Measurements from ENCODE around the gene IFIH1. TPM values are rescaled to one million over a fixed set of nuclear protein-coding genes. Genes with fewer than 3 reads are reported as not detected.
A peak's percentile ranks its signal among the peaks of the same experiment; 100 is the strongest.

The IFIH1 gene
- polyA plus RNA-seq (ENCODE audit: insufficient read length): 2.8 TPM

DNA sequence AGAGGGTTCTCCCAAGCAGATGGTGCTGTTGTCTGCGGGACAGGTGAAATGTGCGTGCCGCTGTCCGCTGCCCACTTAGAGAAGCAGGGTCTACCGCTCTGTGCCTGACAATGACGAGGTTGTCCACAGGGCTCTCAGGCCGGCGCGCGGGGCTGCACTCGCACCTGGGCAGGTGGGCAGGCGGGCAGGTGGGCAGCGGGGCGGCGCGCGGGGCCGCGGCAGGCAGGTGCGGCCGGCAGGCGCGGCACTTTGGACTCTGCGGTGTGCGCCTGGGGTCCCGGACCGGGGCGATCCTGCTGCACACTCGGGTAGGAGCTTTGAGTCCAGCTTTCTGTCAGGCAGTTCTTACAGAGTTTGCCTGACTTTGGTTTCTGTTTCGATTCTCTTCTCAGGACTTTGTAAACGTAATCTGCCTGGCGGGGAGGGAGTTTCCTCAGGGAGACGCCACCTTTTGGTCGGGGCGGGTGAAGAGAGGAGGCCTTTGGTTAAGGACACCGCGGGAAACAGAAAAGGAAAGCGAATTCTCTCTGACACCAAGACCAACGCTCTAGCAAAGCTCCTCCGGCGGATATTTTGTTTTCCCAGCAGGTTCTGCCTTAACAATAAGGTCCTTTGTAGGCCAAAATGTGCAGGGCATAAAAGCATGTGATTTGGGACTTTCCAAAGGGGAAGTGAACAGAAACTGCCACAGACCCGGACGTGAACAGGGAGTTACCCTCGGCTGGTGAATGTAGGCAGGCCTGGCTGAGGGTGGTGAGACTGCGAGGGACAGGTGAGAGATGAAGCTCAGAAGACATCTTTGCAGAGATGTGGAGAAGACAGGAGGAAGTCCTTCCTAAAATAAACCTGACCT is at the start of gene IFIH1:
IFIH1 (minus strand) TSS at position 357 of the 853 bp plus-strand sequence. CDS start 377 bp downstream, outside the sequence.
- DNase-seq: peak; percentile 80

- DNase-seq: no peak
These were observed 46.9 kb upstream of the IFIH1 start for GRCh38 chr2:162365392-162365791.

DNA sequence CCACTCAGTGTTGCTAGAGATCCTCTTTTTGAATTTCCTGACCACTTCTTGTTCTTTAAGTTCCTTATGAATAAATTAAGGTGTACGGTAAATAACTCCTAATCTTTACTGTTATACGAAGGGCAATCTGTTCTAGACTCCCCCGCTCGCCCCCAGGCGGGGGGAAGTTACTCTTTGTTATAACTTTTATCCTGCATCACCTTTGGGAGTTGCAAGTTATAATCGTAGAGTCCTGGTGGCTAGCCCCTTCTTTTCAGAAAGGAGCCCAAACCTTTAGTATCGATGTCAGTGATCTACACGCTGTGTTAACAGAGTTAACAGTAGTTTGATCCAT is 26.1 kb upstream of the IFIH1 start:
- DNase-seq: no peak

DNA sequence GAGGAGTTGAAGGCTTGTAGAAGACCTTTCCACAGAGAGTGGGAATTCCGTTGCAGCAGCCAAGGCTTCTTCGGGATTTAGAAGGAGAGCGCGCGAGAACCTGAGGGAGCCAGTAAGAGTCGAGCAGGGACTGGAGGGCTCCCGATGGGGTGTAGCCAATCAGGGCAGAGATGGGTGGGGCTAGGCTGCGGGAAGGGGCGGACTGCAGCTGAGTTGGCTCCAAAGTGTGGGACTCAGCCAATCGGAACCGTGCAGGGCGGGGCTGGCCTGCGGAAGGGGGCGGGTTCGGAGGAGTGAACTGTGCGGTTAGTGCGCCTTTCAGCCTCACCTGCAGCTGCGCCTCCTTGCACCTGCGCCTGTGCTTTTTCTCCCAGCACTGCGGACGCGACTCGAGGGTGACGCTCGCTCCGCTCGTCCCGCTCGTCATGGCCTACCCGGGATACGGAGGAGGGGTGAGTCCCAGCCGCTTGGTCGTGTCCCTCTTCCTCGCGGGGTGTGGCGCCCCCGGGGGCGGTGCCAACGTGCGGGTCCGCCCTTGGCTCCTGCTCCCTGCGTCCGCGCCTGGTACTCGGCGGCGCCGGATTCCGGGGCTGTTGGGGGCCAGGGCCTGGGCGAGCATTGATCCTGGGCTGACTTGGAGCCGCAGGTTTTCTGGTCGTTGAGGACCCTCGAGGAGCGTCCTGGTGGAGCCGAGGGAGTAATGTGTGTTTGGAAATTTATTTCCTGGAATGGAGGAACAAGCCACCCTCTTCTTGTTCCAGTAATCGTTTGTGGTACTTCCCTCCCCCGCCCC is 25.5 kb upstream of the IFIH1 start, which contains the start of gene GCA:
GCA (plus strand) TSS at position 309 of the 793 bp plus-strand sequence; CDS start at position 426, 117 bp downstream.
- DNase-seq: peak; percentile 92

DNA sequence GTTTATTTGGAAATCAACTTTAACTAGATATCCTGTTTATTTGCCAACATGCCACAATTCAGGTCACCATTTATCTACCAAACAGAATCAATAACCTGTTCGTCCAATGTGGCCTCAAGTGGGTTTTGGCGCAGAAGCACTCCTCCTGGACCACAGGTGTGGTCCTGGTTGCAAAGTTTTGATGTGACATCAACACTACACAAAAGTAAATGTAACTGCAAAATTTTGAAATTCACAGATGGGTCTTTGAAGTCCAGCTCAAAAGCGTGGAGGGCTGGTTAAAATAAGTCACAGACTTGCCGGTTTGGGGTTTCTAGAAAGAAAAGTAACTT is 25.0 kb upstream of the IFIH1 start:
- DNase-seq: no peak

GRCh38 chr2:162342841-162343240 is 24.4 kb upstream of the IFIH1 start:
- DNase-seq: no peak

- no peak for DNase-seq
These were observed 23.8 kb upstream of the IFIH1 start for GRCh38 chr2:162342321-162342720.

GRCh38 chr2:162340822-162341221 is 22.3 kb upstream of the IFIH1 start:
- no peak for DNase-seq

- DNase-seq: no peak
These were observed 19.4 kb upstream of the IFIH1 start for GRCh38 chr2:162337868-162338267.

DNA sequence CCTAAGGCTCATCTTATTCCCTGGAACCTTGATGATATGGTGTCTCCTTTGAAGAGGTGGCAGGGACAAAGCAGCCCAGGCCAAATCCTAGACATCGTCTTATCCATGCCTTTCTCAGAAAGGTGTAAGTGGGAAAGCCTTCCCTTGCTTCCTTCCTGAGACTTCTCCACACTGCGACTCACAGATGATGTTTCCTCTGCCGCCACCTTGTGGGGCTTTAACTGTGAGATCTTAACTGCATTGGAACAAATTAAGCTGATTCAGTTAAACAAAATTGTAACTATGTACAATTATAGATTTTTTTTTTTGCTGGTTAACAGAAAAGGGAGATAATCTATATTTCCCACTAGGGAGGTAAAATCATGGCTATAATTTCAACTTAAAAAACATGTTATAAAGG is 15.5 kb upstream of the IFIH1 start:
- no peak for DNase-seq

DNA sequence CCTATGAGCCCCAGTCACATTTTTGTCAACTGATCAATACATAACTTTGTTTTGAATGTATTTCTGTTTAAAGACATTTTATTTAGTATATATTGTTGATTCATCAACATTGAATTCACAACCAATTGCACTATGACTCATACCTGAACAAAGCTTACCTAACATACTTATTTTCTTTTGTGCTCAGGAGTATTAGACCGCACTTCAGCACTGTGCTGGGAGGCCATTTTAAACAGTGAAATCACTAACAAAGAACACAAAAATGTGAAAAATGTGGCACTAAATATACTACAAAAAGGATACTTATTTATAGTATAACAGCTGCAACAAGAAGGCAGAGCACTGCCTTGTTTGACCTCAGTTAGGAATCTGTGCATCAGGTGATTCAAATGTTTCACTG is 12.4 kb upstream of the IFIH1 start:
- no peak for DNase-seq

DNA sequence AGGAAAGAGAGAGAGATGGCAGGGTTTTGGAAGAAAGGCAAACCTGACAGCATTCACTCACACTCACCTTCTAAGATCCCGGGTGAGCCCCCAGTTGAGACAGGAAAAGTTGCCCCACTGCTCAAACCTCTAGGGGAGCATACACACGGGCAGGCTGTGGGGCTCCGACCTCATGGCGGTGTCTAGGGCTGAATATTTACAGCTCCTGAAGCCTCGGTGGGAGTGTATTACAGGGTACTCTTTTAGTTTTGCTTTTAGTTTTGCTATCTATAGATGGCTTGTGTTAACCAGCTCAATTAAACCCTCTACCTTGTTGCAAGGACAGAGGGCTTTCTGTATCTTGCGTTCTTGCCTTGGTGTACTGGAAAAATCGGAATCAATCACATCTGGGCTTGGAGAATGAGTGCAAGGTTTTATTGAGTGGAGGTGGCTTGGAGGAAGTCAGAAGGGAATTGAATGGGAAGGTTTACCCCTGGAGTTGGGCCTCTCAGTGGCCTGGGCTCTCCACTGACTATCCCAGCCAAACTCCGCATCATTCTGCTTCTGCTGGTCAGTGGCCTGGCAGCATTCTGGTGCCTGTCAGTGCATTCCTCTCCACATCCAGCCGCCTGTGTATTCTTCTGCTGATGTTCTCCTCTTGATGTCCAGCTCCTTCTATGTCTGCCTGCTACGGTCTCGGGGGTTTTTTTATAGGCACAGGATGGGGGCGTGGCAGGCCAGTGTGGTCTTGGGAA is 10.1 kb upstream of the IFIH1 start:
- no peak for DNase-seq

- no peak for DNase-seq
These were observed 9.3 kb upstream of the IFIH1 start for GRCh38 chr2:162327806-162328205.

DNA sequence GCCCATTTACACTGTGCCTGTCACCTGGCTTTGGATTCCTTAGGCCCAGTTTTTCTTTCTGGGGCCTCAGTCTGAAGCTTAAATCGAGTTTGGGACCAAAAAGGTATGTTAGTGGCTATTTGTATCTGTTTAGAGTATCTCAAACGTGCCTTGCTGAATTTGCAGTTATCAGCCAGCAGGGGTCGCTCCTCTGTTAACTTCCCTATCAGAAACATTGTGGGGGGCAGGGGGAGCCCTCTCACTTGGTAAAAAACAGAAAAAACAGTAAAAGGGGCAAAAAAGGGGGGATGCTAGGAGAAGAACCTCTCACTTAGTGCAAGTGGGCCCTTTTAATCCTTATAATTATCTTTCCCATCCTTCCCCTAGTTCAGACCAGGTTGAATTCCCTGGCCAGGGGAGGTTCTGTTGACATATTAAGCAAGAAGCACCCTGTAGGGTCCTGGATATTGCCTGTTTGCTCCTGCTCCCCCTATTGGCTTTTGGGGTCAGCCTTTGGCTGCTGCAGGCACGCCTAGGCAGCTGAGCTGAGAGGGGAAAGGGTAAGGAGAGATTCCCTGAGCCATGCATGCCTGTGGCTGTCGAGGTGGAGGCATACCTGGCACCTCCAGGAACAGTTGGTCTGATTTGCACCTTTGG is 8.8 kb upstream of the IFIH1 start:
- no peak for DNase-seq

GRCh38 chr2:162324953-162325352 is 6.5 kb upstream of the IFIH1 start:
- no peak for DNase-seq

- DNase-seq: no peak
These were observed 2.5 kb upstream of the IFIH1 start for GRCh38 chr2:162320864-162321517.

GRCh38 chr2:162317861-162318327 is 590 bp downstream of the IFIH1 start:
- no peak for DNase-seq

- DNase-seq: no peak
These were observed 1.3 kb downstream of the IFIH1 start for GRCh38 chr2:162317058-162317742.

DNA sequence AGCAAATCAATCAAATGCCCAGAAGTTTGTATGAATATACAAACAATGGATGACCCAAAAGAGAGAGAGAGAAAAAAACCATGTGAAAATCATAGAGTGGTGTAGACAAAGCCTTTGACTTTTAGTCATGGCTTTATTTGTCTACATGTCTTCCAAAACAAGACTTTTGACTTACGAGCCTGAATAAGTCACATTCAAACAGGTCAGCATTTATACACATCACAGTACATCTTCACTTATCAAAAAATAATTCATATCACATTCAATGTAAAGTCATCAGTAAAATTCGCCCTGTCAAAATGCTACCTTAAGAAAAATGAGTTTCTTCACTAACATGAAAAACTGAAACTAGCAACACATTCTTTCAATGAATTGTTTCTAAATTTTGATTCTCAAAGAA is 1.9 kb downstream of the IFIH1 start:
- DNase-seq: no peak

DNA sequence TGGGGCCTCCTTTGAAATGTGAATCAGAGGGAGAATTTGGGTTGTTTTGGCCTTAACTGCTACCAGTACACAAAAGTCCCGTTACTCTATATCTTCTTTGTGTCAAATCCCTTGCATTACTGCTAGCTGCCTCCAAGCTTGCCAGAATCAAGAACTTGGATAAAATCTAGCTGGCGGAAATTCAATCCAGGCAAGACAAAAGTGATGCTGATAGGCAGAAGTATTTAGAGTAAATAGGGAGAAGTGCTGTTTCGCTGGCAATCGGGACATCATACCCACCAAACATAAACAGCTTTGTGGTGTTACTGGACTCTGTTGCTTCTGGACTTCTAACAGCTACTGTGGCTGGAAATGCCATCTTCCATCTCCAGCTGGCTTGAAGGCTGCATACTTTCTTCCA is 2.5 kb downstream of the IFIH1 start:
- no peak for DNase-seq

- DNase-seq: no peak
These were observed 5.6 kb downstream of the IFIH1 start for GRCh38 chr2:162312853-162313252.

All from hindlimb muscle (tissue), 1 donor.